ENCODE measurements around the gene RPL10L.

GRCh38 chr14:46661728-46662127, 10.1 kb upstream of the RPL10L start:
- TF ChIP-seq POLR2A (IDR thresholded peaks at IDR 0.05; ENCODE audit: low read depth, low read length) (no peak), POLR2AphosphoS5 (IDR thresholded peaks at IDR 0.05; ENCODE audit: low read depth, low read length) (no peak), POU2F2 (IDR thresholded peaks at IDR 0.05; ENCODE audit: low read depth, low read length) (no peak), TAF1 (IDR thresholded peaks at IDR 0.05; ENCODE audit: low read depth, low read length) (no peak), SPI1 (IDR thresholded peaks at IDR 0.05; ENCODE audit: low read depth, low read length) (no peak), PAX5 (IDR thresholded peaks at IDR 0.05; ENCODE audit: insufficient read depth, low read length, severe bottlenecking) (no peak)

Measured in GM12891 (cell line).